IPS-18c (cell line): ENCODE results near the gene MGAT2.
"Not testable (repeated sequence)": the region's sequence is repeated elsewhere in the genome, so short reads cannot be mapped to it uniquely, and the experiment has no call there.

Experiments
- H3K4me3 ChIP-seq: 2 replicates; pipeline ENCODE4 v1.7.0; 2013; ENCODE audit warnings: low read depth, mild to moderate bottlenecking, low read length, moderate library complexity; ENCODE audit not compliant: insufficient read depth
- H3K9me3 ChIP-seq: one replicate; pipeline ENCODE4 v1.6.1; 2013; ENCODE audit warnings: mild to moderate bottlenecking, low read length, moderate library complexity; ENCODE audit not compliant: control insufficient read depth, insufficient read depth

The MGAT2 gene

GRCh38 chr14:49620182-49621113 is at the start of gene MGAT2, which contains the start of gene RPL36AL:
Gene MGAT2, plus strand, starts transcription at chr14:49620799. Its CDS starts 470 bp downstream, at chr14:49621269.
Gene RPL36AL, minus strand, starts transcription at chr14:49620626. Its CDS starts 1,522 bp downstream, at chr14:49619104.
- Histone ChIP-seq H3K4me3 (peak within 1 kb of the TSS; percentile 85), H3K9me3 (no peaks in the 10 kb centered on the region)

GRCh38 chr14:49574038-49574437 is 46.6 kb upstream of the MGAT2 start:
- no peaks in the 10 kb centered on the region for H3K9me3 ChIP-seq
- no peak overlapping the region for H3K4me3 ChIP-seq

GRCh38 chr14:49578141-49578540 is 42.5 kb upstream of the MGAT2 start:
- H3K9me3 ChIP-seq = no peaks in the 10 kb centered on the region
- H3K4me3 ChIP-seq = no peak overlapping the region

- Histone ChIP-seq H3K9me3 (no peaks in the 10 kb centered on the region), H3K4me3 (no peak overlapping the region)
These were observed 40.8 kb upstream of the MGAT2 start for GRCh38 chr14:49579841-49580240.

GRCh38 chr14:49581209-49582112 is 39.1 kb upstream of the MGAT2 start:
- H3K4me3 ChIP-seq = no peak overlapping the region
- H3K9me3 ChIP-seq = no peaks in the 10 kb centered on the region

GRCh38 chr14:49582113-49582977 is 38.3 kb upstream of the MGAT2 start:
- H3K4me3 ChIP-seq = no peak overlapping the region
- no peaks in the 10 kb centered on the region for H3K9me3 ChIP-seq

GRCh38 chr14:49583629-49584028 is 37.0 kb upstream of the MGAT2 start:
- H3K4me3 ChIP-seq = peak overlapping the region; percentile 88; the same call in 1 of the 2 replicates
- H3K9me3 ChIP-seq = no peaks in the 10 kb centered on the region

- H3K9me3 ChIP-seq = no peaks in the 10 kb centered on the region
- H3K4me3 ChIP-seq = peak overlapping the region; percentile 88
These were observed 36.5 kb upstream of the MGAT2 start for GRCh38 chr14:49584058-49584457.

- H3K4me3 ChIP-seq = peak overlapping the region; percentile 88
These were observed 35.5 kb upstream of the MGAT2 start for GRCh38 chr14:49584981-49585640.

GRCh38 chr14:49585803-49586672 is 34.6 kb upstream of the MGAT2 start, which contains the start of gene RPS29:
Gene RPS29, minus strand, starts transcription at chr14:49586380. Its CDS starts 34 bp downstream, at chr14:49586346.
- Histone ChIP-seq H3K4me3 (peak within 1 kb of the TSS; percentile 88), H3K9me3 (no peaks in the 10 kb centered on the region)

More at GRCh38 chr14:49584981-49585640, 35.5 kb upstream of the MGAT2 start:
- not testable (repeated sequence) for H3K9me3 ChIP-seq

GRCh38 chr14:49586673-49587460 is 33.7 kb upstream of the MGAT2 start:
- Histone ChIP-seq H3K9me3 (no peaks in the 10 kb centered on the region), H3K4me3 (no peak overlapping the region; the same call in 1 of the 2 replicates)

GRCh38 chr14:49589387-49589786 is 31.2 kb upstream of the MGAT2 start:
- H3K9me3 ChIP-seq = no peaks in the 10 kb centered on the region
- no peak overlapping the region for H3K4me3 ChIP-seq

- no peak overlapping the region for H3K4me3 ChIP-seq
- no peaks in the 10 kb centered on the region for H3K9me3 ChIP-seq
These were observed 27.6 kb upstream of the MGAT2 start for GRCh38 chr14:49593016-49593415.

GRCh38 chr14:49594347-49595091 is 26.1 kb upstream of the MGAT2 start:
- H3K9me3 ChIP-seq = no peaks in the 10 kb centered on the region
- H3K4me3 ChIP-seq = no peak overlapping the region
